ENCODE results near the gene PIK3AP1.
"Not testable (repeated sequence)": the region's sequence is repeated elsewhere in the genome, so short reads cannot be mapped to it uniquely, and the experiment has no call there.

PIK3AP1 gene

DNA sequence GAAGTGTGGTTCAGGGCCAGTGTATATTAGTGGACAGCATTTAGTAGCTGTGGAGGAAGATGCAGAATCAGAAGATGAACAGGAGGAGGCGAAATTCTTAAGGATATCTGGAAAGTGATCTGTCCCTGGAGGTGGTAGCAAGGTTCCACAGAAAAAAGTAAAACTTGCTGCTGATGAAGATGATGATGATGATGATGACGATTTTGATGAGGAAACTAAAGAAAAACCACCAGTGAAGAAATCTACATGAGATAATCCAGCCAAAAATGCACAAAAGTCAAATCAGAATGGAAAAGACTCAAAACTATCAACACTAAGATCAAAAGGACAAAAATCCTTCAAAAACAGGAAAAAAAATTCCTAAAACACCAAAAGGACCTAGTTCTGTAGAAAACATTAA, 159.8 kb downstream of the PIK3AP1 start:
- no peak for DNase-seq
- peaks cover 7% of the 10 kb centered on the region for H3K79me2 ChIP-seq (ENCODE audit: low read length)
- peaks cover 3% of the 10 kb centered on the region; the same call in 1 of the 2 replicates for H4K20me1 ChIP-seq (ENCODE audit: insufficient read depth, low read length)
- H3F3A ChIP-seq (ENCODE audit: insufficient read depth, low read length): no peaks in the 10 kb centered on the region; the same call in 1 of the 2 replicates
- H3K9ac ChIP-seq (ENCODE audit: low read length): no peak overlapping the region
- no peaks in the 10 kb centered on the region for H3K4me1 ChIP-seq (ENCODE audit: low read length)
- no peaks in the 10 kb centered on the region; the same call in 1 of the 2 replicates for H3K36me3 ChIP-seq (replicated peaks; ENCODE audit: insufficient read depth, low read length)
- no peak for TF ChIP-seq EZH2phosphoT487 (IDR thresholded peaks at IDR 0.05; ENCODE audit: low read length)
- TF ChIP-seq, protein P1, sequence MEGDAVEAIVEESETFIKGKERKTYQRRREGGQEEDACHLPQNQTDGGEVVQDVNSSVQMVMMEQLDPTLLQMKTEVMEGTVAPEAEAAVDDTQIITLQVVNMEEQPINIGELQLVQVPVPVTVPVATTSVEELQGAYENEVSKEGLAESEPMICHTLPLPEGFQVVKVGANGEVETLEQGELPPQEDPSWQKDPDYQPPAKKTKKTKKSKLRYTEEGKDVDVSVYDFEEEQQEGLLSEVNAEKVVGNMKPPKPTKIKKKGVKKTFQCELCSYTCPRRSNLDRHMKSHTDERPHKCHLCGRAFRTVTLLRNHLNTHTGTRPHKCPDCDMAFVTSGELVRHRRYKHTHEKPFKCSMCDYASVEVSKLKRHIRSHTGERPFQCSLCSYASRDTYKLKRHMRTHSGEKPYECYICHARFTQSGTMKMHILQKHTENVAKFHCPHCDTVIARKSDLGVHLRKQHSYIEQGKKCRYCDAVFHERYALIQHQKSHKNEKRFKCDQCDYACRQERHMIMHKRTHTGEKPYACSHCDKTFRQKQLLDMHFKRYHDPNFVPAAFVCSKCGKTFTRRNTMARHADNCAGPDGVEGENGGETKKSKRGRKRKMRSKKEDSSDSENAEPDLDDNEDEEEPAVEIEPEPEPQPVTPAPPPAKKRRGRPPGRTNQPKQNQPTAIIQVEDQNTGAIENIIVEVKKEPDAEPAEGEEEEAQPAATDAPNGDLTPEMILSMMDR (IDR thresholded peaks at IDR 0.05; ENCODE audit: low read length): no peak
- TF ChIP-seq EZH2 (optimal IDR thresholded peaks at IDR 0.05; ENCODE audit: low read depth, low read length): no peak
- no peaks in the 10 kb centered on the region for H3K9me2 ChIP-seq (replicated peaks; ENCODE audit: insufficient read depth, low read length)
- no peaks in the 10 kb centered on the region for H3K27me3 ChIP-seq (replicated peaks; ENCODE audit: insufficient read depth, low read length)
- H2AFZ ChIP-seq (ENCODE audit: low read length): no peak overlapping the region
- H3K4me3 ChIP-seq (ENCODE audit: low read length): no peak overlapping the region
- H3K4me2 ChIP-seq (ENCODE audit: low read depth, low read length): no peak overlapping the region
- H3K27ac ChIP-seq (ENCODE audit: low read length): no peak overlapping the region
- no peaks in the 10 kb centered on the region for H3K9me3 ChIP-seq (replicated peaks; ENCODE audit: insufficient read depth, low read length)

DNA sequence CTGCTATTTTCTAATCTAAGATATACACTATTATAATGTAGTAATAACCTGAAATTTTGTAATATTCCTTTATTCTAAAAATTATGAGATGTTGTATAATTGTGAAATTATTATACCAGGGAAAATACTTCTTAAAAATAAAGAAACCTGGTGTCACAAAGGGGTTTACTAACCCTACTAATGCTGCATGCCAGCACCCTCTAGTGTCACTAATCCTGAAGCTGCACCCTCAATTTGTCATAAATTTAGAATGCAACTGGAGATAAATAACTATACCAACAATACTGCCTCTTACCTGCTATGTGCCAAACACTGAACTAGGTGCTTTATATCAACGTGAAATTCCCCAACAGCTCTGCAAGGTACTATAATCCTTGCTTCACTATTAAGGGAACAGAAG, 164.3 kb downstream of the PIK3AP1 start:
- TF ChIP-seq EZH2 (optimal IDR thresholded peaks at IDR 0.05; ENCODE audit: low read depth, low read length) (no peak), EZH2phosphoT487 (IDR thresholded peaks at IDR 0.05; ENCODE audit: low read length) (no peak)
- TF ChIP-seq, protein P1 (IDR thresholded peaks at IDR 0.05; ENCODE audit: low read length): peak; percentile 50
- Histone ChIP-seq H3K4me1 (ENCODE audit: low read length) (no peaks in the 10 kb centered on the region), H3K36me3 (replicated peaks; ENCODE audit: insufficient read depth, low read length) (no peaks in the 10 kb centered on the region; the same call in 1 of the 2 replicates), H4K20me1 (ENCODE audit: insufficient read depth, low read length) (peaks cover 4% of the 10 kb centered on the region; the same call in 1 of the 2 replicates), H3K79me2 (ENCODE audit: low read length) (no peaks in the 10 kb centered on the region), H3F3A (ENCODE audit: insufficient read depth, low read length) (no peaks in the 10 kb centered on the region; the same call in 1 of the 2 replicates), H2AFZ (ENCODE audit: low read length) (no peak overlapping the region), H3K27ac (ENCODE audit: low read length) (no peak overlapping the region), H3K9ac (ENCODE audit: low read length) (no peak overlapping the region), H3K4me3 (ENCODE audit: low read length) (no peak overlapping the region), H3K27me3 (replicated peaks; ENCODE audit: insufficient read depth, low read length) (no peaks in the 10 kb centered on the region), H3K9me2 (replicated peaks; ENCODE audit: insufficient read depth, low read length) (no peaks in the 10 kb centered on the region), H3K9me3 (replicated peaks; ENCODE audit: insufficient read depth, low read length) (no peaks in the 10 kb centered on the region), H3K4me2 (ENCODE audit: low read depth, low read length) (no peak overlapping the region)
- peak; percentile 15 for DNase-seq

DNA sequence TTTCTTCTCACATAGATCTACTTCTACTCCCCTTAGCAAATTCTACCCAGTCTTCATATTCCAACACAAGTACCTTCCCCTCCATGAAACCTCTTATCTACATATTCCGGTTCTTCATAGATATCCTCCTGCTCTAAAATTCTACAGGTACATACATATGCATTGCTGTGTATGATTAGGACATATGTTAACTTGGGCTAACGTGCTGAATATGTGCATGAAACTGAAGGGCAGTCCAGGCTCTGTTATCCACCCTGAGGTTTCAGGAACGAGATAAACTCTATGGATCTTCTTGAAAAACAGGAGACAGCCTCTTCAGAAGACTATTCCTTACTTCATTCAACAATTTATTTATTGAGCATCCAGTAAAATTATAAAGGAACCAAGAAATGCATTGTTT, 165.0 kb downstream of the PIK3AP1 start:
- Histone ChIP-seq H3K4me1 (ENCODE audit: low read length) (no peaks in the 10 kb centered on the region), H3F3A (ENCODE audit: insufficient read depth, low read length) (no peaks in the 10 kb centered on the region; the same call in 1 of the 2 replicates), H3K9me2 (replicated peaks; ENCODE audit: insufficient read depth, low read length) (no peaks in the 10 kb centered on the region), H3K9ac (ENCODE audit: low read length) (no peak overlapping the region), H3K36me3 (replicated peaks; ENCODE audit: insufficient read depth, low read length) (no peaks in the 10 kb centered on the region; the same call in 1 of the 2 replicates), H3K27me3 (replicated peaks; ENCODE audit: insufficient read depth, low read length) (no peaks in the 10 kb centered on the region), H3K4me2 (ENCODE audit: low read depth, low read length) (no peak overlapping the region), H3K4me3 (ENCODE audit: low read length) (no peak overlapping the region), H4K20me1 (ENCODE audit: insufficient read depth, low read length) (peaks cover 4% of the 10 kb centered on the region; the same call in 1 of the 2 replicates), H2AFZ (ENCODE audit: low read length) (no peak overlapping the region), H3K79me2 (ENCODE audit: low read length) (no peaks in the 10 kb centered on the region), H3K9me3 (replicated peaks; ENCODE audit: insufficient read depth, low read length) (no peaks in the 10 kb centered on the region), H3K27ac (ENCODE audit: low read length) (no peak overlapping the region)
- TF ChIP-seq EZH2 (optimal IDR thresholded peaks at IDR 0.05; ENCODE audit: low read depth, low read length): no peak
- no peak for DNase-seq

DNA sequence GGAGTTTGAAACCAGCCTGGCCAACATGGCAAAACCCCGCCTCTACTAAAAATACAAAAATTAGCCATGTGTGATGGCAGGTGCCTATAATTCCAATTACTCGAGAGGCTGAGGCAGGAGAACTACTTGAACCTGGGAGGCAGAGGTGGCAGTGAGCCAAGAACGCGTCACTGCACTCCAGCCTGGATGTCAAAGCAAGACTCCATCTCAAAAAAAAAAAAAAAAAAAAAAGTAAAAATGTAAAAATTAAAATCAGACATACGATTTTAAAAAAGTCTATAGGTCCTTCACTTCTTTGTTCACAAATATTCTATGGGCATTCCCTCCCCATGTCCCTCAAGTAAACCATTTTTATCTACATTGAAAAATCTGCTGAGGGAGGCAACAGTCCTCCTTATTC, 171.7 kb downstream of the PIK3AP1 start:
- H2AFZ ChIP-seq (ENCODE audit: low read length): no peak overlapping the region
- H3K9me3 ChIP-seq (replicated peaks; ENCODE audit: insufficient read depth, low read length): no peaks in the 10 kb centered on the region
- no peak overlapping the region for H3K27ac ChIP-seq (ENCODE audit: low read length)
- no peaks in the 10 kb centered on the region for H4K20me1 ChIP-seq (ENCODE audit: insufficient read depth, low read length)
- H3K4me1 ChIP-seq (ENCODE audit: low read length): no peaks in the 10 kb centered on the region
- H3K79me2 ChIP-seq (ENCODE audit: low read length): 0 out of 2 replicates have a peak, but pooled peaks cover 5% of the 10 kb centered on the region
- no peak for TF ChIP-seq EZH2 (optimal IDR thresholded peaks at IDR 0.05; ENCODE audit: low read depth, low read length)
- TF ChIP-seq, protein P1 (IDR thresholded peaks at IDR 0.05; ENCODE audit: low read length): no peak
- H3K9me2 ChIP-seq (replicated peaks; ENCODE audit: insufficient read depth, low read length): no peaks in the 10 kb centered on the region
- no peak for DNase-seq
- no peaks in the 10 kb centered on the region for H3K27me3 ChIP-seq (replicated peaks; ENCODE audit: insufficient read depth, low read length)
- no peak overlapping the region for H3K9ac ChIP-seq (ENCODE audit: low read length)
- no peaks in the 10 kb centered on the region; the same call in 1 of the 2 replicates for H3K36me3 ChIP-seq (replicated peaks; ENCODE audit: insufficient read depth, low read length)
- H3K4me3 ChIP-seq (ENCODE audit: low read length): no peak overlapping the region
- H3F3A ChIP-seq (ENCODE audit: insufficient read depth, low read length): no peaks in the 10 kb centered on the region
- H3K4me2 ChIP-seq (ENCODE audit: low read depth, low read length): no peak overlapping the region

DNA sequence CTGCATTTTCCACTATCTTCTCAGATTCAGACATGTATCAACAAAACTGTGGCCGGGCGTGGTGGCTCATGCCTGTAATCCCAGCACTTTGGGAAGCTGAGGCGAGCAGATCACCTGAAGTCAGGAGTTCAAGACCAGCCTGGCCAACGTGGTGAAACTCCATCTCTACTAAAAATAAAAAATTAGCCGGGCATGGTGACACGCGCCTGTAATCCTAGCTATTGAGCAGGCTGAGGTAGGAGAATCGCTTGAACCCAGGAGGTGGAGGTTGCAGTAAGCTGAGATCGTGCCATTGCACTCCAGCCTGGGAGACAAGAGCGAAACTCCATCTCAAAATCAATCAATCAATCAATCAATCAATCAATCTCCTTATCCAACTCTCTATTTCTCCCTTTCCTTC, 174.8 kb downstream of the PIK3AP1 start:
- not testable (repeated sequence) for H3K27ac ChIP-seq (ENCODE audit: low read length); H3F3A ChIP-seq (ENCODE audit: insufficient read depth, low read length); H3K4me3 ChIP-seq (ENCODE audit: low read length); H3K4me2 ChIP-seq (ENCODE audit: low read depth, low read length); H3K9me3 ChIP-seq (replicated peaks; ENCODE audit: insufficient read depth, low read length); H4K20me1 ChIP-seq (ENCODE audit: insufficient read depth, low read length); H3K9me2 ChIP-seq (replicated peaks; ENCODE audit: insufficient read depth, low read length); H3K36me3 ChIP-seq (replicated peaks; ENCODE audit: insufficient read depth, low read length); DNase-seq; H3K27me3 ChIP-seq (replicated peaks; ENCODE audit: insufficient read depth, low read length); H3K9ac ChIP-seq (ENCODE audit: low read length); H3K4me1 ChIP-seq (ENCODE audit: low read length); H2AFZ ChIP-seq (ENCODE audit: low read length)
- H3K79me2 ChIP-seq (ENCODE audit: low read length): 0 out of 2 replicates have a peak, but pooled peaks cover 13% of the 10 kb centered on the region
